Brain microvascular endothelial cell (primary cell): ENCODE results near the gene RFX5.

Experiments used
- DNase-seq: peaks from one replicate; pipeline ENCODE4 v3.0.0-alpha.2; 2020
- H3K27ac ChIP-seq: fragments of 250-450 bp; sonication (Bioruptor Pico); 2 replicates; pipeline ENCODE4 v1.5.1; 2020; ENCODE audit warnings: mild to moderate bottlenecking, moderate library complexity
- H3K27me3 ChIP-seq: fragments of 250-450 bp; sonication (Bioruptor Pico); replicated peaks from 2 replicates; pipeline ENCODE4 v1.5.1; 2020; ENCODE audit warnings: mild to moderate bottlenecking
- H3K36me3 ChIP-seq: fragments of 250-450 bp; sonication (Bioruptor Pico); replicated peaks from 2 replicates; pipeline ENCODE4 v1.5.1; 2020; ENCODE audit warnings: mild to moderate bottlenecking
- H3K4me3 ChIP-seq: 2 replicates; pipeline ENCODE4 v1.5.1; 2011; ENCODE audit warnings: low read depth, mild to moderate bottlenecking, control low read depth, low read length, moderate library complexity
- CTCF ChIP-seq: IDR thresholded peaks from 2 replicates; pipeline ENCODE4 v1.5.1; 2011; ENCODE audit warnings: low read depth, mild to moderate bottlenecking, moderate library complexity, low read length, control low read depth, inconsistent platforms; ENCODE audit errors: missing control alignments
- in situ Hi-C: cut with HindIII; loops from 2 replicates; pipeline ENCODE4 v1.10.0; 2017; ENCODE audit warnings: low sequenced_read_pairs, low pct_ligation_motif_present

The RFX5 gene

GRCh38 chr1:151342021-151342420, 5.0 kb downstream of the RFX5 start:
- no peak for DNase-seq
- TF ChIP-seq CTCF = no peak
- H3K4me3 ChIP-seq = no peak overlapping the region
- H3K36me3 ChIP-seq = peaks cover 23% of the 10 kb centered on the region
- in situ Hi-C loops = no loop called here
- no peak overlapping the region for H3K27ac ChIP-seq
- no peaks in the 10 kb centered on the region for H3K27me3 ChIP-seq

- peak; percentile 67 for DNase-seq
- Histone ChIP-seq H3K27ac (no peak overlapping the region), H3K4me3 (no peak overlapping the region), H3K36me3 (peaks cover 23% of the 10 kb centered on the region), H3K27me3 (no peaks in the 10 kb centered on the region)
- peak; percentile 68 for TF ChIP-seq CTCF
- in situ Hi-C loops = no loop called here
These were observed 5.9 kb downstream of the RFX5 start for GRCh38 chr1:151340870-151341754.

- in situ Hi-C loops = no loop called here
- Histone ChIP-seq H3K27ac (no peak overlapping the region), H3K27me3 (no peaks in the 10 kb centered on the region), H3K4me3 (no peak overlapping the region), H3K36me3 (no peaks in the 10 kb centered on the region)
- TF ChIP-seq CTCF = no peak
- no peak for DNase-seq
These were observed 10.5 kb downstream of the RFX5 start for GRCh38 chr1:151336556-151336955.

GRCh38 chr1:151334822-151335221, 12.2 kb downstream of the RFX5 start:
- no peaks in the 10 kb centered on the region for H3K36me3 ChIP-seq
- H3K27me3 ChIP-seq = no peaks in the 10 kb centered on the region
- no peak overlapping the region for H3K27ac ChIP-seq
- H3K4me3 ChIP-seq = no peak overlapping the region
- in situ Hi-C loops = no loop called here
- DNase-seq = no peak
- TF ChIP-seq CTCF = no peak

GRCh38 chr1:151327903-151328674, 19.0 kb downstream of the RFX5 start:
- no peak for TF ChIP-seq CTCF
- no peaks in the 10 kb centered on the region for H3K27me3 ChIP-seq
- no peak for DNase-seq
- H3K27ac ChIP-seq = peak overlapping the region; percentile 97
- H3K36me3 ChIP-seq = peaks cover 12% of the 10 kb centered on the region
- in situ Hi-C loops = no loop called here
- peak overlapping the region; percentile 85 for H3K4me3 ChIP-seq
